Ishikawa (cell line): ENCODE results near the gene MRPL1.

Experiments
- CEBPB ChIP-seq: IDR thresholded peaks from 2 replicates; pipeline ENCODE4 v1.6.1; 2012
- CREB1 ChIP-seq: IDR thresholded peaks from 2 replicates; pipeline ENCODE4 v1.6.1; 2012; ENCODE audit warnings: low read depth
- EGR1 ChIP-seq: IDR thresholded peaks from 2 replicates; pipeline ENCODE4 v1.6.1; 2012
- EP300 ChIP-seq: IDR thresholded peaks from 2 replicates; pipeline ENCODE4 v1.6.1; 2012; ENCODE audit warnings: borderline replicate concordance
- FOXM1 ChIP-seq: IDR thresholded peaks from 2 replicates; pipeline ENCODE4 v1.6.1; 2012; ENCODE audit warnings: low read depth, borderline replicate concordance
- MAX ChIP-seq: IDR thresholded peaks from 2 replicates; pipeline ENCODE4 v1.6.1; 2012
- NFIC ChIP-seq: IDR thresholded peaks from 2 replicates; pipeline ENCODE4 v1.6.1; 2012
- RAD21 ChIP-seq: IDR thresholded peaks from 2 replicates; pipeline ENCODE4 v1.6.1; 2012; ENCODE audit warnings: low read depth
- REST ChIP-seq: IDR thresholded peaks from 2 replicates; pipeline ENCODE4 v1.6.1; 2012; ENCODE audit warnings: low read depth, mild to moderate bottlenecking
- TAF1 ChIP-seq: IDR thresholded peaks from 2 replicates; pipeline ENCODE4 v1.6.1; 2012; ENCODE audit warnings: low read depth, mild to moderate bottlenecking
- TCF12 ChIP-seq: IDR thresholded peaks from 2 replicates; pipeline ENCODE4 v1.6.1; 2012; ENCODE audit warnings: low read depth
- TEAD4 ChIP-seq: IDR thresholded peaks from 2 replicates; pipeline ENCODE4 v1.6.1; 2012
- USF1 ChIP-seq: IDR thresholded peaks from 2 replicates; pipeline ENCODE4 v1.6.1; 2012
- YY1 ChIP-seq: IDR thresholded peaks from 2 replicates; pipeline ENCODE4 v1.6.1; 2012; ENCODE audit warnings: low read depth
- ZBTB7A ChIP-seq: IDR thresholded peaks from 2 replicates; pipeline ENCODE4 v1.6.1; 2012; ENCODE audit warnings: low read depth

The MRPL1 gene

GRCh38 chr4:77881460-77882295 is 19.0 kb downstream of the MRPL1 start:
- TF ChIP-seq EGR1 (no peak), ZBTB7A (no peak), EP300 (no peak), CREB1 (no peak), TEAD4 (no peak), TCF12 (no peak), NFIC (no peak), TAF1 (no peak), CEBPB (no peak), USF1 (no peak), YY1 (no peak), REST (no peak), MAX (no peak)

GRCh38 chr4:77893451-77893850 is 30.8 kb downstream of the MRPL1 start:
- no peak for TF ChIP-seq FOXM1
- TF ChIP-seq CEBPB = no peak
- no peak for TF ChIP-seq MAX
- TF ChIP-seq RAD21 = no peak
- TF ChIP-seq TAF1 = no peak
- TF ChIP-seq YY1 = no peak
- TF ChIP-seq NFIC = no peak
- TF ChIP-seq TEAD4 = no peak
- TF ChIP-seq TCF12 = no peak

GRCh38 chr4:77899607-77900006 is 37.0 kb downstream of the MRPL1 start:
- TF ChIP-seq ZBTB7A = no peak
- TF ChIP-seq TCF12 = no peak
- no peak for TF ChIP-seq RAD21
- no peak for TF ChIP-seq FOXM1
- no peak for TF ChIP-seq USF1
- TF ChIP-seq TEAD4 = no peak
- no peak for TF ChIP-seq MAX
- TF ChIP-seq CREB1 = no peak
- no peak for TF ChIP-seq EP300
- TF ChIP-seq YY1 = no peak
- no peak for TF ChIP-seq EGR1
- no peak for TF ChIP-seq CEBPB
- no peak for TF ChIP-seq REST
- TF ChIP-seq TAF1 = no peak
- TF ChIP-seq NFIC = no peak

- TF ChIP-seq TEAD4 = no peak
- TF ChIP-seq EP300 = no peak
- no peak for TF ChIP-seq EGR1
- no peak for TF ChIP-seq ZBTB7A
- TF ChIP-seq TAF1 = no peak
- TF ChIP-seq CEBPB = no peak
- no peak for TF ChIP-seq YY1
- no peak for TF ChIP-seq REST
- TF ChIP-seq FOXM1 = no peak
- no peak for TF ChIP-seq CREB1
- no peak for TF ChIP-seq TCF12
- no peak for TF ChIP-seq RAD21
- no peak for TF ChIP-seq USF1
- no peak for TF ChIP-seq MAX
- no peak for TF ChIP-seq NFIC
Measured at GRCh38 chr4:77903186-77903585, 40.6 kb downstream of the MRPL1 start.
